Calu3 (cell line): ENCODE measurements around the gene TMCC1. TPM values are rescaled to one million over a fixed set of nuclear protein-coding genes. Genes with fewer than 3 reads are reported as not detected.

Experiments used
- BruUV-seq: library from RNA; stranded (reverse); fragments of 400-500 nt; replicated peaks from 2 replicates; lab custom pipeline; 2021; lab: Mats Ljungman, UMichigan
- CTCF ChIA-PET: fragments of 300-600 bp; sonication (Branson Sonifier 250); formaldehyde crosslinking; loops from one replicate; lab custom pipeline; 2022; ENCODE audit warnings: antibody characterized with exemption; lab: Charles Lee
- DNase-seq: peaks from one replicate; pipeline ENCODE4 v3.0.0; 2022
- H3K27ac Mint-ChIP-seq: one replicate; pipeline ENCODE4 v1.8.0; 2022; ENCODE audit warnings: mixed read lengths; ENCODE audit not compliant: unreplicated experiment
- H3K27me3 Mint-ChIP-seq: one replicate; pipeline ENCODE4 v1.8.0; 2022; ENCODE audit warnings: mixed read lengths; ENCODE audit not compliant: unreplicated experiment
- H3K36me3 Mint-ChIP-seq: one replicate; pipeline ENCODE4 v1.8.0; 2022; ENCODE audit warnings: mild to moderate bottlenecking, moderate library complexity, mixed read lengths; ENCODE audit not compliant: insufficient read depth, unreplicated experiment
- H3K4me1 Mint-ChIP-seq: one replicate; pipeline ENCODE4 v1.8.0; 2022; ENCODE audit warnings: mild to moderate bottlenecking, low read depth, mixed read lengths; ENCODE audit not compliant: unreplicated experiment
- H3K4me3 Mint-ChIP-seq: one replicate; pipeline ENCODE4 v1.8.0; 2022; ENCODE audit warnings: mild to moderate bottlenecking, low read depth, moderate library complexity, mixed read lengths; ENCODE audit not compliant: unreplicated experiment
- H3K9me3 Mint-ChIP-seq: one replicate; pipeline ENCODE4 v1.8.0; 2022; ENCODE audit warnings: low read depth, mixed read lengths; ENCODE audit not compliant: unreplicated experiment
- CTCF ChIP-seq: fragments of 200-600 bp; IDR thresholded peaks from one replicate; pipeline ENCODE4 v1.8.0; 2022; ENCODE audit warnings: antibody characterized with exemption; ENCODE audit not compliant: unreplicated experiment
- intact Hi-C: fragments of 100-400 bp; cut with micrococcal nuclease; formaldehyde crosslinking; loops from one replicate; pipeline ENCODE4 v1.10.0; 2022; ENCODE audit not compliant: unreplicated experiment
- total RNA-seq: library from RNA; stranded (reverse); gene quantifications from 2 replicates; pipeline ENCODE4 v1.2.3, GENCODE V29; 2022

The TMCC1 gene
- total RNA-seq, 1 experiment from 2014 or later: 57.2 TPM

DNA sequence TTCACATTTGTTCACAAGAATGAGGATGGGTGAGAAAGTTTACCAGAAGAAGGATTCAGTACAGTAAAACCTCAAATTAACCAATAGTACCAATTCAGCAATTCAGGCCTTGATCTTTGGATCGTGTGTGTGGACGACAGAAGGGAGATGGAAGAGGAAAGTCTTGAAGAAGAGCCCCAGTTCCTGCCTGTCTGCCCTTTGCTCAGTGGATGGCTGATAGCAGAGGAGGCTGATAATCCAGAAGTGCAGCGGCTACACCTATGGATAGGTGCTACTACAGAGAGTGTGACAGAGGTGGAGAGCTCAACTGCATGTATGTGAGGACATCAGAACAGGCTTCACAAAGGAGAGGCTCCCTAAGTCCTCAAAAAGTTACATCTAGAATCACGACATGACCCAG is 257.9 kb downstream of the TMCC1 start:
- H3K4me1 Mint-ChIP-seq: peaks cover 12% of the 10 kb centered on the region
- BruUV-seq: no TSS peak

GRCh38 chr3:129633751-129634481 is 259.6 kb downstream of the TMCC1 start:
- Mint-ChIP-seq H3K27ac (no peak overlapping the region), H3K9me3 (peaks cover 12% of the 10 kb centered on the region), H3K36me3 (peaks cover 4% of the 10 kb centered on the region), H3K4me1 (peaks cover 12% of the 10 kb centered on the region), H3K27me3 (no peaks in the 10 kb centered on the region), H3K4me3 (no peak overlapping the region)
- intact Hi-C loops: no loop called here
- no TSS peak for BruUV-seq
- TF ChIP-seq CTCF: no peak
- DNase-seq: no peak
- CTCF ChIA-PET: interaction anchor here (1.7 kb wide), 1 partner anchor 13 kb away, joined by 3 read pairs; no protein-coding TSS in a partner anchor

More for the DNA sequence above, 257.9 kb downstream of the TMCC1 start:
- no peak for TF ChIP-seq CTCF
- H3K27ac Mint-ChIP-seq: no peak overlapping the region
- no peak for DNase-seq
- intact Hi-C loops: no loop called here
- H3K4me3 Mint-ChIP-seq: no peak overlapping the region
- peaks cover 12% of the 10 kb centered on the region for H3K9me3 Mint-ChIP-seq
- no peaks in the 10 kb centered on the region for H3K27me3 Mint-ChIP-seq
- H3K36me3 Mint-ChIP-seq: peaks cover 4% of the 10 kb centered on the region
- CTCF ChIA-PET: no interaction called here

GRCh38 chr3:129632977-129633376 is 260.5 kb downstream of the TMCC1 start:
- H3K27ac Mint-ChIP-seq: no peak overlapping the region
- no TSS peak for BruUV-seq
- H3K4me1 Mint-ChIP-seq: peaks cover 12% of the 10 kb centered on the region
- no peak overlapping the region for H3K4me3 Mint-ChIP-seq
- CTCF ChIA-PET: interaction anchor here (0.6 kb wide), 1 partner anchor 16 kb away, joined by 3 read pairs; no protein-coding TSS in a partner anchor
- H3K9me3 Mint-ChIP-seq: peaks cover 12% of the 10 kb centered on the region
- peaks cover 11% of the 10 kb centered on the region for H3K36me3 Mint-ChIP-seq
- no peaks in the 10 kb centered on the region for H3K27me3 Mint-ChIP-seq
- intact Hi-C loops: no loop called here
- TF ChIP-seq CTCF: no peak
- DNase-seq: no peak

- peaks cover 12% of the 10 kb centered on the region for H3K9me3 Mint-ChIP-seq
- TF ChIP-seq CTCF: no peak
- peaks cover 15% of the 10 kb centered on the region for H3K36me3 Mint-ChIP-seq
- no peak overlapping the region for H3K27ac Mint-ChIP-seq
- intact Hi-C loops: no loop called here
- H3K4me1 Mint-ChIP-seq: peaks cover 12% of the 10 kb centered on the region
- no TSS peak for BruUV-seq
- H3K27me3 Mint-ChIP-seq: no peaks in the 10 kb centered on the region
- DNase-seq: no peak
- no peak overlapping the region for H3K4me3 Mint-ChIP-seq
- CTCF ChIA-PET: interaction anchor here (0.6 kb wide), 1 partner anchor 17 kb away, joined by 3 read pairs; no protein-coding TSS in a partner anchor
These were observed 261.0 kb downstream of the TMCC1 start for GRCh38 chr3:129632556-129632955.
